GM12892 (cell line): ENCODE data around the gene TRIM27.
"Not testable (repeated sequence)": the region's sequence is repeated elsewhere in the genome, so short reads cannot be mapped to it uniquely, and the experiment has no call there.

Experiments used
- DNase-seq: peaks from one replicate; pipeline ENCODE4 v3.0.0; 2011; ENCODE audit not compliant: insufficient read length
- FAIRE-seq: peaks from 2 replicates; lab custom pipeline; 2011; peaks lifted over from hg19 to GRCh38; lab: Jason Lieb, UNC
- POLR2A ChIP-seq: IDR thresholded peaks from 2 replicates; pipeline ENCODE4 v1.6.1; 2011; ENCODE audit warnings: low read depth, low read length, control low read depth
- POLR2AphosphoS5 ChIP-seq: IDR thresholded peaks from 2 replicates; pipeline ENCODE4 v1.6.1; 2011; ENCODE audit warnings: low read depth, low read length, control low read depth
- TAF1 ChIP-seq: IDR thresholded peaks from 2 replicates; pipeline ENCODE4 v1.6.1; 2011; ENCODE audit warnings: low read depth, mild to moderate bottlenecking, control low read depth, low read length, borderline replicate concordance

TRIM27 gene

GRCh38 chr6:28884423-28885131 is 39.2 kb downstream of the TRIM27 start:
- TF ChIP-seq POLR2A (no peak), POLR2AphosphoS5 (no peak), TAF1 (no peak)
- FAIRE-seq: no peak
- no peak for DNase-seq

GRCh38 chr6:28880894-28881780 is 42.6 kb downstream of the TRIM27 start:
- TF ChIP-seq TAF1 (no peak), POLR2A (no peak), POLR2AphosphoS5 (no peak)
- peak; percentile 23 for DNase-seq
- FAIRE-seq: peak; percentile 85

GRCh38 chr6:28880519-28880893 is 43.3 kb downstream of the TRIM27 start:
- no peak for TF ChIP-seq POLR2AphosphoS5
- TF ChIP-seq TAF1: no peak
- TF ChIP-seq POLR2A: no peak
- FAIRE-seq (no peak), DNase-seq (no peak)

- FAIRE-seq (no peak), DNase-seq (no peak)
- TF ChIP-seq POLR2A (no peak), POLR2AphosphoS5 (no peak), TAF1 (no peak)
Observed at GRCh38 chr6:28876710-28877109, 47.1 kb downstream of the TRIM27 start.

GRCh38 chr6:28875191-28875747 is 48.5 kb downstream of the TRIM27 start:
- TF ChIP-seq TAF1 (no peak), POLR2AphosphoS5 (no peak), POLR2A (no peak)
- FAIRE-seq (no peak), DNase-seq (no peak)

GRCh38 chr6:28872157-28872817 is 51.5 kb downstream of the TRIM27 start:
- FAIRE-seq, DNase-seq: not testable (repeated sequence)

- DNase-seq (no peak), FAIRE-seq (no peak)
- TF ChIP-seq TAF1 (no peak), POLR2AphosphoS5 (no peak), POLR2A (no peak)
Observed at GRCh38 chr6:28871335-28872156, 52.2 kb downstream of the TRIM27 start.

GRCh38 chr6:28868873-28869272 is 54.9 kb downstream of the TRIM27 start:
- DNase-seq (no peak), FAIRE-seq (no peak)
- no peak for TF ChIP-seq POLR2AphosphoS5
- TF ChIP-seq POLR2A: no peak
- TF ChIP-seq TAF1: no peak

- peak; percentile 36 for FAIRE-seq
- DNase-seq: no peak
- TF ChIP-seq POLR2A (no peak), POLR2AphosphoS5 (no peak), TAF1 (no peak)
Observed at GRCh38 chr6:28867086-28867409, 56.7 kb downstream of the TRIM27 start.

GRCh38 chr6:28866205-28867085 is 57.3 kb downstream of the TRIM27 start:
- peak; percentile 42 for FAIRE-seq
- DNase-seq: not testable (repeated sequence)
